T1000 (cell line): ENCODE results near the gene FAM117B.
A peak's percentile ranks its signal among the peaks of the same experiment; 100 is the strongest.
"Not testable (repeated sequence)": the region's sequence is repeated elsewhere in the genome, so short reads cannot be mapped to it uniquely, and the experiment has no call there.

ENCODE experiments used
- DNase-seq: peaks from one replicate; lab custom pipeline; 2025; ENCODE audit warnings: mixed read lengths; lab: John Stamatoyannopoulos, UW

Gene FAM117B

DNA sequence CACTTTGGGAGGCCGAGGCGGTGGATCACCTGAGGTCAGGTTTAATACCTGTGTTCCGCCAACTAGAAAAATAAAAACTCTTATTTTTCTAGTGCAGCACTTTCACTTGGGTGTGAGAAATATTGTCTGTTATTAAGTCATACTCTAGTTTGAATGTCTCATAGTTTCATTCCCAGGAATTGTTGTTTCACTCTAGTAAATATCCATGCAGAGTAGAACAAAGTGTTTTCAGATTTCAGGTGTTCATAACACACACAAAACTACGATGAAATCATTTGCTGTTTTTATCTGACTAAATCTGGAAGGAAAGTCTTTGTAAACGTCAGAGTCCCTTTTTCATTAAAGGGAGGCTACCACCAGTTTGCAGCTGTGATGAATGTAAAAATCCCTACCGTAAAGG lies 4.0 kb downstream of the FAM117B start:
- DNase-seq: no peak

DNA sequence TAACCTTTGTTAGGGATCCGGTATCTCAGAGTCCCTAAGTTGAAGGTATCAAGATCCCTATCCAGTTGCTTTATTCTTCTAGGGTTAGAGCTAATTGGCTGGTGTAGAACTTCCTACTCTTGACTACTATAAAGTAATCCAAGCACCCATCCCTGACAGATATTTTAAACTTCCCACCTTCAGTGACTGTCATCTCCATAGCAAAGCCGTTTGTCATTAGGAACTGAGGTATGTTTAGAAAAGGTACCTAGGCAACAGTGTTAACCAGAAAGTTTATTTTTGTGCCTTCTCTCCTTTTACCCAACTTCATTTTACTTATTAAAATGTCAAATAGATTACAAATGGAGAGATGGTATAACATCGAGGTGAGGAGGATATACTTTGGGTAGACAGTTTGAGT lies 4.5 kb downstream of the FAM117B start:
- DNase-seq: no peak

DNA sequence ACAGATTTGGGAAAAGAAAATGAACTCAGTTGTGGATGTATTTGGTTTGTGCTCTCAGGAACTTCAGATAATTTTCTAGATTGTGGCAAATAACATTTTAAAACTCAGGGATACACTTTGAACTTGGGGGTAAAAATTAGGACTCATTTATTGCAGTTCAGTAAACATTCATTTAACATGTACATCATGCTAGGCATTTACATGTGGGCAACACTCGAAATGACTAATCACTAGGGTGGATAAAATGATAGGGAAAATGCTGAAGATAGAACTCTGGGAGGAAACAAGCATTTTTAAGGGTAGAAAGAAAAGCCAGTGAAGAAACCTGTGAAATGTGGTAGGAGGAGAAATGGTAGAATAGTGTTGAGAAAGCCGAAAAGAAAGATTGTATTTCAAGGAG lies 7.8 kb downstream of the FAM117B start:
- DNase-seq: no peak

DNA sequence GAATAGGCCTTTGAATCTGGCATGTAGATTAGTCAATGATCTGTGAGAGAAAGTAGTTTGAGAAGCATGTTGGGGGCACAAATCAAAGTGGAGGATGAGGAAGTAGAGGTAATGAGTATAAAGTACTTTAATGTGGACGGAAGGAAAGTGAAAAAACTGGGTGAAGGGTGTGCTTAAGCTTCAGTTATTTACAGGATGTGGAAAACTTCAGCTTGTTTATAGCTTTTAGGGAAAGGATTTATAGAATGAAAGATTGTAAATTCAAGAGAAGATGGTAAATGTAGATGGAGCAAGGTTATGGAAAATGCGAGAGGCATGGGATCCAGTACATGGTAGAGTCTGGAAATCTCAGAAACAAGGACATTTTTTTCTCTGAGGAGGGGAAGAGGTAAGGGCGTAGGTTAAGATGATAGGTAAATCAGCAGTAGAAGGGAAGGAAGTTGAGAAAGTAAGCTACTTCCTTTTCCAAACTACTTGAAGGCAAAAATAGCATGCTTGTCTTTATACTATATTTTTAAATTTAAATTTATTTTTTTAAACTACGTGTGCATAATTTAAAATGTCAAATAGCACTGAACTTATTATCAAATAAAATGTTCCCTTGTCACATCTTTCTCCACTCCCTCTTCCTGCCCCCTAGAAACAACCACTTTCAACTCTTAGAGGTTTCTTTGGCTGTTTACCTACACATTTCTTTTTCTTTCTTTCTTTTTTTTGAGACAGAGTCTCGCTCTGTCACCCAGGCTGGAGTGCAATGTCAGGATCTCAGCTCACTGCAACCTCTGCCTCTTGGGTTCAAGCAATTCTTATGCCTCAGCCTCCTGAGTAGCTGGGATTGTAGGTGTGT lies 8.5 kb downstream of the FAM117B start:
- DNase-seq: no peak

DNA sequence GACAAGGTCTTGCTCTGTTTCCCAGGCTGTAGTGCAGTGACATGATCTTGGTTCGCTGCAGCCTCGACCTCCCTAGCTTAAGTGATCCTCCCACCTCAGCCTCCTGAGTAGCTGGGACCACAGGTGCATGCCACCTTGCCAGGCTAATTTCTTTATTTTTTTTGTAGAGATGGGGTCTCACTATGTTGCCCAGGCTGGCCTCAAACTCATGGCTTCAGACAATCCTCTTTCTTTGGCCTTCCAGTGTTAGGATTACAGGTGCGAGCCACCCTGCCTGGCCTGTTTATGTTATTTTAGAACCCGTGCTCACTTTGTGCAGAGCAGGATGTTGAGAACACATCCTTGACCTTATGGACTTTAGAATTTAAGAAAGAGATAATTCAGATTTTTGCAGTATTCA lies 17.4 kb downstream of the FAM117B start:
- DNase-seq: no peak

DNA sequence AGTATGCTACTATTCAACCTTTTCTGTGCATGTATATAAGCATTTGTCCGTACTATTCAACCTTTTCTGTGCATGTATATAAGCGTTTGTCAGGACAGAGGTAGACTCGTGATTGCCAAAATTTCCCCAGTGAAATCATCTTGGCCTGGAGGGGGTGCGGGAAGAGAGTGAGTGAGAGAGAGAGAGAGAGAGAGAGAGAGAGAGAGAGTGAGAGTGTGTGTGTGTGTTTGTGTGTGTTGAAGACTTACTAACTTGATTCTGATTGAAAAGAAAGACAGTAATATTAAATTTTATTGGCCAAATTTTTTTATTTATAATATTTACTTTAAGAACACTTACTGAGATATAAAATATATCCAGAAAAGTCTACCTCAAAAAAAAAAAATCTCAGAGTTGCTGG lies 19.1 kb downstream of the FAM117B start:
- no peak for DNase-seq

DNA sequence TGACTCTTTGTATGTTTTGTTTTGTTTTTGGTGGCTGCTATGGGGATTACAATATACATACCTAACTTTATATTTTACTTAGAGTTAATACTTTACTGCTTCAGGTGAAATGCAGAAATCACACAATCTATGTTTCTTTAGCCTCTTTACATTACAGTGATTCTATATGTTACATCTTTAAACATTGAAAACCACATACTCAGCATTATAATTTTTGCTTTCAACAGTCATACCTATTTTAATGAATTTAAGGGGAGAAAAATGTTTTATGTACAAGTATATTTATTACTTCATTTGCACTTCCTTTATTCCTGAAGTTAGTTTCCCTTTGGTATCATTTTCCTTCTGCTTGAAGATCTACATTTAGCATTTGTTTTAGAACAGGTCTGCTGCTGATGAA lies 23.1 kb downstream of the FAM117B start:
- no peak for DNase-seq

DNA sequence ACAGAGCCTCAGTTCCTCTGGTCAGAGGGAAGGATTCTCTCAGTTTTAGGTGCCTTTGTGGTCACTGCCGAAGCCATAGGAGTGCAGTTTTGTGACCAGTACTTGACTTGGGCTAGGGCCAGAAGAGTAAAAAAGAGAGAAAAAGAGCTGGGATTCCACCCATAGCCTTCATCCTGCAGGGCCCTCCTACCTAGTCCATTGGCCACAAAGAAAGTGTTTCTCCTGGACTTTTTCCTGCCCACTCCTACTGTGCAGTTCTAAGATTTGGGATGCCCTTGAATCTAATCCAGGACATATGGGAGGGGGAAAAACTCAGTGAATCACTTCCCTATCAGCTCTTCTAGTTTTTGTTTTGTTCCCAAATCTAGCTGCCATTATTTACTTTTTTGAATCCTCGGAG lies 26.0 kb downstream of the FAM117B start:
- no peak for DNase-seq

DNA sequence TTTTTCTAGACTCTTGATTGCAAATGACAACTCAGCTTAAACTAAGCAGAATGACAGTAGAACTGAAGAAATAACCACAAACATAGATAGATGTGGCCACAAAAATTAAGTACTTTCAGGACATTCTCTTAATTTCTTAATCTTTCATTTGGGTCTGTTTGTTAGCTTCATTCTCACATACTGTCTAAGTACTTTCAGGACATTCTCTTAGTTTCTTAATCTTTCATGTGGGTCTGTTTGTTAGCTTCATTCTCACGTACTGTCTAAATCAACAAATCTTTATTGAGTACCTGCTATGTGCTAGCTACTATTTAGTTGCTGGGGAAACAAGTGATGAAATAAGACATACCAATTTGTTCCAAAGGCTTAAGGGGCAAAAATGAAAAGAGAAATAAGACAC lies 35.1 kb downstream of the FAM117B start:
- no peak for DNase-seq

DNA sequence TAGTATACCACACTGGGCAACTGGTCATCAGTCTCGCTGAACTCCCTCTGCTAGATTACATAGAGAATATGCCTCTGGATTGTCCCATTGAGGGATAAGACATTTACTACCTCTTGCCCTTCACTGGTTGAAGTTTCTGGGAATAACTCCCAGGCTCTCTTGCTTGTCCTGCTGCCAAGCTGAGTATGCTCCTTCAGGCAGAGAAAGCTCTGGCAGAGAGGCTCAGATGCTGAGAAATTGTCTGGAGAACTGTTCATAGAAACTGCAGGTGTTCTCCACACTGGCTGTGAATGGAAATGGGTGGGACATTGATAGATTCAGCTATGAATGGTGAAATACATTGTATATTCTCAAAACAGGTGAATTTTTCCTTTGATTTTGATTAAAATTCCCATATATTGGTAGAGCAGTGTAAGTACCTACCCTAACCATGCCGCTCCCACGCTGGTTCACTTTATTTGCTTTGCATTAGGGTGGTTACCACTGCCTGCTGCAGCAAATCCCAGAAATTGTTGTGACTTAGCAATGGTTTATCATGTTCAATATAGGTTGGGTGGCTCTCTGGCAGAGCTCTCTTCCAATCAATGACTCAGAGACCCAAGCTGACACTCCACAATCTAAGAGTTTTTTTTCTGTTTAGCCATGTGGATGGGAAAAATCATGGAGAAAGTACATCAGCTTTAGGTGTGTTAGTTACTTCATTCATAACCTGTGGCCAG lies 36.7 kb downstream of the FAM117B start:
- DNase-seq: no peak

DNA sequence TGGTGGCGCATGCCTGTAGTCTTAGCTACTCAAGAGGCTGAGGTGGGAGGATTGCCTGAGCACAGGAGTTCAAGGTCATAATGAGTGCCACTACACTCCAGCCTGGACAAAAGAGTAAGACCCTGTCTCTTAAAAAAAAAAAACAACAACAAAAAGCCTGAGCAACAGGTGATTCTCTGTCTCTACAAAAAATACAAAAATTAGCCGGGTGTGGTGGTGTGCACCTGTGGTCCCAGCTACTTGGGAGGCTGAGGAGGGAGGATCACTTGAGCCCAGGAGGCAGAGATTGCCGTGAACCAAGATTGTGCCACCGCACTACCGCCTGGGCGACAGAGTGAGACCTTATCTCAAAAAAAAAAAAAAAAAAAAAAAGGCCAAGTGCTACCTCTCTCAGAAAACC lies 40.3 kb downstream of the FAM117B start:
- DNase-seq: not testable (repeated sequence)

DNA sequence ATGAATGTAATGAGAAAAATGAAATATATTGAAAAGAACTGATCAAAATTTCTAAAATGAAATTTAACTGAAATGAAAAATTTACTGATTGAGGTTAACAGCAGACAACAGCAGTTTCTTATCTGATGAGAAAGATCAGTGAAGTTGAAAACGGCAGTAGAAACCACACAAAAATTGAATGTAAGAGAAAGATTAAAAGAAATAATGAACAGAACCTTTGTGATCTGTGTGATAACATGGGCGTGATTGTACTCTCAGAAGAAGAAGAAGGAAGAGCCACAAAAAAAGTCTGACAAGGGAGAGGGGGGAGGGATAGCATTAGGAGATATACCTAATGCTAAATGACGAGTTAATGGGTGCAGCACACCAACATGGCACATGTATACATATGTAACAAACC lies 45.2 kb downstream of the FAM117B start:
- DNase-seq: no peak

DNA sequence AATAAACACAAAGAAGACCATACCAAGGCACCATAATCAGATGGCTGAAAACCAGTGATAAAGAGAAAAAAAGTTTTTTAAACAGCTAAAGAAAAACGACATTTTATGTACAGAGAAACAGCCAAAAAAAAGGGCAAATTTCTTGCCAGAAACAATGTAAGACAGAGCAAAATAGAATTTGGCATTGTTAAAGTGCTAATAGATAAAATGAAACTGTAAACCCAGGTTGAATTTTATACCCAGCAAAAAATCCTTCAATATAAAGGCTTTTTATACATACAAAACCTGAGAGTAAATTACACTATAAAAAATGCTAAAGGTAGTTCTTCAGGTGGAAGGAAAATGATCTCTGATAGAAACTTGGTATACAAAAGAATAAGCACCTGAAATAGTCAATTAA lies 45.7 kb downstream of the FAM117B start:
- DNase-seq: no peak

DNA sequence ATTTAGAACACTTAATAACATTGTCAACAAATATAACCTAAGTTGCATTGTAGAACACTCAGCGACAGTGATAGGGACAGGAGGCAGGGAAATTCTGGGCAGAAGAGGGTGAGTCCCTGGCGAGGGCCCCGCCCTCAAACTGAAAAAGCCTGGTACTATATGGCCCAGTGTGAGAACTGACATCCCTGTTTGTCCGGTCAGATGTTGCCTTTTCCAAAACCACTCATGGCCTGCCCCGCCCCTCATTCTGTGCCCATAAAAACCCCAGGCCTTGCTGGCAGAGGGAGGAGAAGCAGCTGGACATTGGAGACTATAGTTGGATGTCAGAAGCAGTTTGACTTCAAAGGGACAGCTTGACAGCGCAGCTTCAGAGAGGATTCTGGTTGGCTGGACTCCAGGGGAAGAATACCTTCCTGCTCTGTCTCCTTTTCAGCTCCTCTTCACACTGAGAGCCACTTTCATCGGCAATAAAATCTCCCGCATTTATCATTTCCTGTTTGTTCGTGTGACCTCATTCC lies 47.0 kb downstream of the FAM117B start:
- DNase-seq: no peak

DNA sequence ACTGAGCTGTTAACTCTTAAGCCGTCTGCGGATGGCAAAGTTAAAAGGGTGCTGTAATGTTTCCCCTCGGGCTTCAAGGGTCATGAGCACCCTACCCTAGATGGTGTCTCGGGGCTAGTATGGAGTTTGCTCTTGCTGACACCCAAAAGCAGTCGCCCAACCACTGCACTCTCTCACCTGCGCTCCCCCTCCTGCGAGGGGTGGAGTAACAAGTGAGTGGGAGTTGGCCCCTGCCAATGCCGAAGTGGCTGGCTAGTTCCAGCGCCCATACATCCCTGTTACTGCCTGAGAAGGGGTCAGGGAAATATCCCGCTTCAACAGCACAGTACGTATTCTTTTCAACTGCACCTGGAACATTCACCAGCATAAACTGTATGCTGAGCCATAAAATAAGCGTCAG lies 47.5 kb downstream of the FAM117B start:
- no peak for DNase-seq

DNA sequence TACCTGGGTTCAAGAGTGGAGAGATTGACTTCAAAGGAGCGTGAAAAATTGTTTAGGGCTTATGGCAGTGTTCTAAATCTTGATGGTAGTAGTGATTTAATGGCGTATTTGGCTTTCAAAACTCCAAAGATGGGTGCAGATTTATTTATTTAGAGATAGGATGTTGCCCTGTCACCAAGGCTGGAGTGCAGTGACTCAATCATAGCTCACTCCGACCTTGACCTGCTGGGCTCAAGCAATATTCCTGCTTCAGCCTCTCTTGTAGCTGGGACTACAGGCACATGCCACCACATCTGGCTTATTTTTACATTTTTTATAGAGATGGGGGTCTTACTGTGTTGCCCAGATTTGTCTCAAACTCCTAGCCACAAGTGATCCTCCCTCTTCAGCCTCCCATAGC lies 52.5 kb downstream of the FAM117B start:
- DNase-seq: peak; percentile 20

DNA sequence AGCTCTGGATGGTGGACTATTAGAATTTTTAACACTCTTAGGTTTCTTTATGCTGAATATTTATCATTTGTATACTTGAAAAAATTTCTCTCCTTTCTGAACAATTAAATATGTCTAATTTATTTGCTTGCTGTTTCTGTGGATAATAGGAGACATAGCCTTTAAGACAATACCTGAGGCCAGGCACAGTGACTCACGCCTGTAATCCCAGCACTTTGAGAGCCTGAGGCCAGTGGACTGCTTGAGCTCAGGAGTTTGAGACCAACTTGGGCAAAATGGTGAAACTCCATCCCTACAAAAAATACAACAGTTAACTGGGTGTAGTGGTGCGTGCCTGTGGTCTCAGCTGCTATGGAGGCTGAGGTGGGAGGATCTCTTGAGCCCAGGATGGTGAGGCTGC lies 54.7 kb downstream of the FAM117B start:
- no peak for DNase-seq

DNA sequence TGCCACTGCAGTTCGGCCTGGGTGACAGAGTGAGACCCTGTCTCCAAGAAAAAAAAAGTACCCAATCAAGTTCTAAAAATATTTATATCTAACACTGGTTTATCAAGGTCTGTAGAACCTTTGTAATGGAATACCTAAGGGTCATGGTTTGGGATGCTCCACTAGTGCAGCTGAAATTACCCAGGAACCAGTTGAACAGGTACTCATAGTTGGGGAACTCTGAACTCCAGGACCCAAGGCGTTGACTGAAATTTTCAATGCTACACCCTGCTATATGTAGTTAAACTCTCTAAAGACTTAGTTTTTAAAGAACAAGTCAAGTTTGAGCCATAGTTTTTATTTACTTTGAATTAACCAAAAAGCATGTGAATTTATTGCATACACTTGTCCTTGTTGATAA lies 55.1 kb downstream of the FAM117B start:
- no peak for DNase-seq

DNA sequence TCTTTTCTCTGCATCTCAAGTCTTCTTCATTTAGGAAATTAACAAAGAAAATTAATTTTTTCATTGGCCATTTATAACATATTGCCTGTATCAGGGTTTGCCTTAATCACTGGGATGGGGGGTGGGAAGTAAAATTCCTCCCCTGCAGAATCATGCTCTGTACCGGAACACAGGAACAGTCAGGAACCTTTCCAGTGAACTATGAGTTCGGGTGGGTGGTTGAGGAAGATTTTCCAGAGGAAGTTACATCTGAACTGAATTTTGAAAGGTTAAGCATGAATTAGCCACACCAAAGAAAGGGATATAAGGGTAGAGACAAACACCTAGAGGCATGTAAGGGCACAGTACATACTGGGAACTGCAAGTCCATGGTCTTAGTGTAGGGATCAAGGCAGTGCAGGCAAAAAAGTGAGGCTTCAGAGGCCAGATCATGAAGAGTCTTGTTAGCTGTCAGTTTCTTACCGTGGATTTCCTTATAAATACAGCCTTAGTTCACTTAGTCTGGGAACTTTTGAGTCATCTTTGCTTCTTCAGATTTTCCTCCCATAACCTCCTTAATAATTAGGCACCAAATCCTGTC lies 55.6 kb downstream of the FAM117B start:
- no peak for DNase-seq

DNA sequence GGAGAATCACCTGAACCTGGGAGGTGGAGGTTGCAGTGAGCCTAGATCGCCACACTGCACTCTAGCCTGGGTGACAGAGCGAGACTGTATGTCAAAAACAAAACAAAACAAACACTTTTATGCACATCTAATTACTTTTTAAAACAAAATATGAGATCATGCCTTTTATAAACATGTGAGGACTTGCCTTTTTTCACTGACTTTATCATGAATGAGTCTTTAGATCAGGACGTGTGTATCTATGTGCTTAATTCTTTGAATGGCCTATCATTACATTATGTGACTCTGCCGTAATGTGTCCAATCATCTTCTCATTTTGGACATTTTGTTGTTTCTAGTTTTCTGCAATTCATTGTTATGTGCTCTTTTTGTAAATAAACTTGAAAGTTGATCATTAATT lies 58.7 kb downstream of the FAM117B start:
- no peak for DNase-seq

DNA sequence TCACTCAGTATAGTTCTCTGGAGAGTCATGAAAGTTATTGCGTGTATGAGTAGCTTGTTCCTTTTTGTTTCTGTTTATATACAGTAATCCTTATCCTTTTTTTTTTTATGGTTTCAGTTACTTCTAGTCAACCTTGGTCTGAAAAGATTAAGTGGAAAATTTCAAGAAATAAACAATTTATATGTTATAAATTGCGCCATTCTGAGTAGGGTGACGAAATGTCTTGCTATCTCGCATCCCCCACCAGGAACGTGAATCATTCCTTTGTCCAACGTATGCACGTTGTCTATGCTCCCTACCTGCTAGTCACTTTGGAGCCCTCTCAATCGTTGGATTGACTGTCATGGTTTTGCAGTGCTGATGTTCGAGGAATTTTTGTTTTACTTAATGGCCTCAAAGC lies 60.4 kb downstream of the FAM117B start:
- DNase-seq: peak; percentile 5

DNA sequence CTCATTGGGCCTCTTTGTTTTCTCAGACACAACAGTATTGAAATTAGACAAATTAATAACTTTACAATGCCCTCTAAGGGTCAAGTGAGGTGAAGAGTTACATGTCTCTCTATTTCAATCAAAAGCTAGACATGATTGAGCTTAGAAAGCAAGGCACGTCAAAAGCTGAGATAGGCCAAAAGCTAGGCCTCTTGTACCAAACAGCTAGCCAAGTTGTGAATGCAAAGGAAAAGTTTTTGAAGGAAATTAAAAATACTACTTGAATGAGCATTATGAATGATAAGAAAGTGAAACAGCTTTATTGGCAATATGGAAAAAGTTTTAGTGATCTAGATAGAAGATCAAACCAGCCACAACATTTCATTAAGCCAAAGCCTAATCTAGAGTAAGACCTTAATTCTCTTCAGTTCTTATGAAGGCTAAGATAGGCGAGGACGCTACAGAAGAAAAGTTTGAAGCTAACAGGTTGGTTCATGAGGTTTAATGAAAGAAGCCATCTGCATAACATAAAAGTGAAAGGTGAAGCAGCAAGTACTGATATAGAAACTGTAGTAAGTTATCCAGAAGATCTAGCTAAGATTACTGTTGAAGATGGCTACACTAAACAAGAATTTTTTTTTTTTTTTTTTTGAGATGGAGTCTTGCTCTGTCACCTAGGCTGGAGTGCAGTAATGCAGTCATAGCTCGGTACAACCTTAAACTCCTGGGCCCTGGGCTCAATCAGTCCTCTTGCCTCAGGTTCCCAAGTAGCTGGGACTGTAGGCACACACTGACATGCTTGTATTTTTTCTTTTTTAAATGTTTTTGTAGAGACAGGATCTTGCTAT lies 65.5 kb downstream of the FAM117B start:
- DNase-seq: no peak
